Lung (tissue), 13 donors: ENCODE results near the gene NOTCH4. TPM values are rescaled to one million over a fixed set of nuclear protein-coding genes. Genes with fewer than 3 reads are reported as not detected.

Source experiments
- ATAC-seq: fragments of 200-7000 bp; cut with Tn5 transposase; one replicate; pipeline ENCODE4 v1.9.1; 2020; ENCODE audit warnings: moderate number of reproducible peaks; ENCODE audit not compliant: insufficient read depth, low FRiP score
- DNase-seq, 3 donors: peaks; one replicate each; pipeline ENCODE4 v3.0.0-alpha.2; 2013 to 2017
- H3K27ac ChIP-seq, 2 donors: one replicate each; pipeline ENCODE4 v1.5.1; 2013; ENCODE audit warnings: mild to moderate bottlenecking in 2 of 2, moderate library complexity in 2 of 2, control low read depth in 1 of 2, inconsistent platforms in 1 of 2, low read depth in 1 of 2, low read length in 1 of 2
- H3K27me3 ChIP-seq, 3 donors: one replicate each; pipeline ENCODE4 v1.5.1; 2013; ENCODE audit warnings: low read length in 2 of 3; ENCODE audit not compliant: control insufficient read depth in 3 of 3, insufficient read depth in 3 of 3
- H3K36me3 ChIP-seq, 4 donors: one replicate each; pipeline ENCODE4 v1.5.1; 2013; ENCODE audit warnings: low read length in 4 of 4, mild to moderate bottlenecking in 1 of 4, moderate library complexity in 1 of 4; ENCODE audit not compliant: control insufficient read depth in 4 of 4, insufficient read depth in 4 of 4
- H3K4me1 ChIP-seq, 5 donors: one replicate each; pipeline ENCODE4 v1.5.1; 2013; ENCODE audit warnings: low read length in 5 of 5, mild to moderate bottlenecking in 2 of 5, moderate library complexity in 1 of 5; ENCODE audit not compliant: control insufficient read depth in 5 of 5, insufficient read depth in 5 of 5
- H3K4me3 ChIP-seq: one replicate; pipeline ENCODE4 v1.5.1; 2013; ENCODE audit warnings: mild to moderate bottlenecking, control low read depth, moderate library complexity
- H3K9ac ChIP-seq, 2 donors: one replicate each; pipeline ENCODE4 v1.5.1; 2013; ENCODE audit warnings: low read length in 2 of 2, control low read depth in 1 of 2; ENCODE audit not compliant: insufficient read depth in 1 of 2
- H3K9me3 ChIP-seq, 4 donors: one replicate each; pipeline ENCODE4 v1.5.1; 2013; ENCODE audit warnings: low read length in 3 of 4, mild to moderate bottlenecking in 1 of 4, moderate library complexity in 1 of 4; ENCODE audit not compliant: control insufficient read depth in 4 of 4, insufficient read depth in 3 of 4
- WGBS, 2 donors: extraction: QIAGEN DNeasy Blood & Tissue Kit; methylation state at CpG; one replicate each; pipeline ENCODE4 v1.1.7; 2013; 5-methylcytosine and 5-hydroxymethylcytosine counted together
- polyA plus RNA-seq, 2 donors: library from polyadenylated mRNA; stranded (reverse); fragments of 200-250 nt; gene quantifications; one replicate each; pipeline ENCODE4 v1.2.1, GENCODE V29; 2013
- small RNA-seq: library from RNA; depleted of rRNA; stranded (forward); fragments of <200 nt; gene quantifications from one replicate; pipeline ENCODE3, GENCODE V24; 2014; ENCODE audit warnings: low replicate concordance
- total RNA-seq, 2 donors: library from RNA; depleted of rRNA in 1 of 2; stranded (reverse); fragments of >200 nt in 1 of 2; gene quantifications; one replicate each; pipeline ENCODE4 v1.2.1, GENCODE V29; 2014 to 2021
- TF ChIP-seq, protein P1 (sequence below): IDR thresholded peaks from 2 replicates; pipeline ENCODE4 v1.5.1; 2012; ENCODE audit warnings: mild to moderate bottlenecking; ENCODE audit errors: control extremely low read depth, extremely low read depth
- donor health status: control.
- donor health status: control.
- donor health status: Bipolar disorder and iron deficiency.
- donor health status: healthy.
- donor health status: DM: yes; HTN: yes; CAD: no.

NOTCH4 gene
- total and polyA plus RNA-seq, 4 donors = 38.8 to 54.6 (median 43.2) TPM

DNA sequence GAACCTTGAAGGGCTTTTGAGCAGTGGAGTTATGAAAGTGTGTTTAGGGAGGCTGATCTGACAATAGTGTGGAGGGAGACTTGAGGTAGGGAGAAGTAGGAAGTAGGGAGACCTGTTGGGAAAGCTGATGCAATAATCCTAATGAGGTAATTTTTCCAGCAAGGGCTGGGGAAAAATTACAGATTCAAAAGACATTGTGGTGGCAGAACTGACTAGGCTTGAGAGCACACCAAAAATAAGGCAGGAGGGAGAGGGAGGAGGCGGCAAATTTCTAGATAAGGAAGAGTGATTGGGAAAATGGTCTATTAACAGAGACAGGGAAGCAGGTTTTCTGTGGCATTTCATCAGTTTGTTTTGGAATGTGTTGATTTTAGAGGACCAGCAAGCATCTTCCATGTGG, 77.6 kb downstream of the NOTCH4 start:
- H3K4me1 ChIP-seq = peaks cover 0 to 12% (median 2%) of the 10 kb centered on the region in 5 donors
- ATAC-seq = no peak
- peaks cover 0 to 2% (median 0%) of the 10 kb centered on the region in 4 donors for H3K9me3 ChIP-seq
- H3K36me3 ChIP-seq = no peaks in the 10 kb centered on the region
- 83 to 96% methylated on average over 1 of the region's 1 CpG for WGBS, 2 donors
- H3K27ac ChIP-seq = no peak overlapping the region
- peaks cover 0 to 54% (median 31%) of the 10 kb centered on the region in 3 donors for H3K27me3 ChIP-seq
- H3K9ac ChIP-seq = no peak overlapping the region
- no peak for DNase-seq
- TF ChIP-seq, protein P1, sequence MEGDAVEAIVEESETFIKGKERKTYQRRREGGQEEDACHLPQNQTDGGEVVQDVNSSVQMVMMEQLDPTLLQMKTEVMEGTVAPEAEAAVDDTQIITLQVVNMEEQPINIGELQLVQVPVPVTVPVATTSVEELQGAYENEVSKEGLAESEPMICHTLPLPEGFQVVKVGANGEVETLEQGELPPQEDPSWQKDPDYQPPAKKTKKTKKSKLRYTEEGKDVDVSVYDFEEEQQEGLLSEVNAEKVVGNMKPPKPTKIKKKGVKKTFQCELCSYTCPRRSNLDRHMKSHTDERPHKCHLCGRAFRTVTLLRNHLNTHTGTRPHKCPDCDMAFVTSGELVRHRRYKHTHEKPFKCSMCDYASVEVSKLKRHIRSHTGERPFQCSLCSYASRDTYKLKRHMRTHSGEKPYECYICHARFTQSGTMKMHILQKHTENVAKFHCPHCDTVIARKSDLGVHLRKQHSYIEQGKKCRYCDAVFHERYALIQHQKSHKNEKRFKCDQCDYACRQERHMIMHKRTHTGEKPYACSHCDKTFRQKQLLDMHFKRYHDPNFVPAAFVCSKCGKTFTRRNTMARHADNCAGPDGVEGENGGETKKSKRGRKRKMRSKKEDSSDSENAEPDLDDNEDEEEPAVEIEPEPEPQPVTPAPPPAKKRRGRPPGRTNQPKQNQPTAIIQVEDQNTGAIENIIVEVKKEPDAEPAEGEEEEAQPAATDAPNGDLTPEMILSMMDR = no peak
- H3K4me3 ChIP-seq = no peak overlapping the region

Small RNAs within 50 kb of the gene (small RNA-seq; reads per million reads assigned to genes)
- gene AL662884.1 = not detected
- not detected for gene MIR6833

Other genes with a start within 250 kb of the NOTCH4 start
- gene C4A, start 242.0 kb downstream of the NOTCH4 start, total RNA-seq = 100 to 1,000 TPM in 1 of 2 donors, 10 to 100 TPM in 1; 82.6 to 183 TPM
- 100 to 1,000 TPM in 1 of 2 donors, 10 to 100 TPM in 1; 48.3 to 284 TPM for gene C4A, start 242.0 kb downstream of the NOTCH4 start, polyA plus RNA-seq
- gene C4B, start 209.3 kb downstream of the NOTCH4 start, total RNA-seq = 100 to 1,000 TPM; 168 to 170 TPM
- gene C4B, start 209.3 kb downstream of the NOTCH4 start, polyA plus RNA-seq = 100 to 1,000 TPM in 1 of 2 donors, 10 to 100 TPM in 1; 58.2 to 296 TPM
- 1 to 10 TPM in 1 of 2 donors, under 1 TPM in 1; 0.43 to 1.5 TPM for gene CYP21A2, start 185.7 kb downstream of the NOTCH4 start, total RNA-seq
- gene CYP21A2, start 185.7 kb downstream of the NOTCH4 start, polyA plus RNA-seq = 1 to 10 TPM in 1 of 2 donors, under 1 TPM in 1; 0.48 to 1.9 TPM
- gene TNXB, start 114.7 kb downstream of the NOTCH4 start, total RNA-seq = 100 to 1,000 TPM in 1 of 2 donors, 10 to 100 TPM in 1; 56.9 to 117 TPM
- gene TNXB, start 114.7 kb downstream of the NOTCH4 start, polyA plus RNA-seq = 10 to 100 TPM; 21.3 to 99.8 TPM
- 100 to 1,000 TPM in 1 of 2 donors, 10 to 100 TPM in 1; 50.3 to 101 TPM for gene ATF6B, start 95.8 kb downstream of the NOTCH4 start, total RNA-seq
- gene ATF6B, start 95.8 kb downstream of the NOTCH4 start, polyA plus RNA-seq = 10 to 100 TPM; 50.1 to 74.5 TPM
- 1 to 10 TPM; 2.5 to 4.2 TPM for gene FKBPL, start 93.8 kb downstream of the NOTCH4 start, total RNA-seq
- 1 to 10 TPM; 5.1 to 7.3 TPM for gene FKBPL, start 93.8 kb downstream of the NOTCH4 start, polyA plus RNA-seq
- 1 to 10 TPM in 1 of 2 donors, under 1 TPM in 1; 0.57 to 2.0 TPM for gene PRRT1, start 72.1 kb downstream of the NOTCH4 start, total RNA-seq
- 1 to 10 TPM in 1 of 2 donors, under 1 TPM in 1; 0.53 to 1.4 TPM for gene PRRT1, start 72.1 kb downstream of the NOTCH4 start, polyA plus RNA-seq
- 100 to 1,000 TPM in 1 of 2 donors, 10 to 100 TPM in 1; 14.9 to 212 TPM for gene PPT2, start 69.9 kb downstream of the NOTCH4 start, total RNA-seq
- gene PPT2, start 69.9 kb downstream of the NOTCH4 start, polyA plus RNA-seq = 1 to 10 TPM; 5.7 to 7.3 TPM
- 10 to 100 TPM in 1 of 2 donors, 1 to 10 TPM in 1; 9.6 to 10.5 TPM for gene EGFL8, start 59.5 kb downstream of the NOTCH4 start, total RNA-seq
- gene EGFL8, start 59.5 kb downstream of the NOTCH4 start, polyA plus RNA-seq = 10 to 100 TPM in 1 of 2 donors, 1 to 10 TPM in 1; 3.8 to 10.9 TPM
- gene AGPAT1, start 48.0 kb downstream of the NOTCH4 start, total RNA-seq = 10 to 100 TPM; 24.7 to 52.6 TPM
- gene AGPAT1, start 48.0 kb downstream of the NOTCH4 start, polyA plus RNA-seq = 10 to 100 TPM; 32.1 to 48.9 TPM
- 10 to 100 TPM; 45.2 to 66.7 TPM for gene RNF5, start 45.7 kb downstream of the NOTCH4 start, total RNA-seq
- 10 to 100 TPM; 56.3 to 94.4 TPM for gene RNF5, start 45.7 kb downstream of the NOTCH4 start, polyA plus RNA-seq
- 100 to 1,000 TPM; 178 to 342 TPM for gene AGER, start 39.8 kb downstream of the NOTCH4 start, total RNA-seq
- 1,000 to 10,000 TPM in 1 of 2 donors, 100 to 1,000 TPM in 1; 352 to 1,487 TPM for gene AGER, start 39.8 kb downstream of the NOTCH4 start, polyA plus RNA-seq
- 100 to 1,000 TPM in 1 of 2 donors, 10 to 100 TPM in 1; 86.7 to 128 TPM for gene PBX2, start 33.9 kb downstream of the NOTCH4 start, total RNA-seq
- gene PBX2, start 33.9 kb downstream of the NOTCH4 start, polyA plus RNA-seq = 10 to 100 TPM; 56.0 to 85.2 TPM
- 10 to 100 TPM in 1 of 2 donors, 1 to 10 TPM in 1; 8.1 to 54.0 TPM for gene GPSM3, start 31.4 kb downstream of the NOTCH4 start, total RNA-seq
- 100 to 1,000 TPM in 1 of 2 donors, 10 to 100 TPM in 1; 40.7 to 145 TPM for gene GPSM3, start 31.4 kb downstream of the NOTCH4 start, polyA plus RNA-seq
- gene TSBP1, start 147.8 kb upstream of the NOTCH4 start, total RNA-seq = not detected
- not detected for gene TSBP1, start 147.8 kb upstream of the NOTCH4 start, polyA plus RNA-seq
- gene BTNL2, start 183.1 kb upstream of the NOTCH4 start, total RNA-seq = not detected
- not detected for gene BTNL2, start 183.1 kb upstream of the NOTCH4 start, polyA plus RNA-seq
- gene HLA-DRA, start 215.8 kb upstream of the NOTCH4 start, total RNA-seq = 100 to 1,000 TPM; 421 to 991 TPM
- gene HLA-DRA, start 215.8 kb upstream of the NOTCH4 start, polyA plus RNA-seq = 1,000 to 10,000 TPM in 1 of 2 donors, 100 to 1,000 TPM in 1; 760 to 1,160 TPM